GM18511 (cell line): Measurements from ENCODE around the gene LAMA2.

Experiments
- ATAC-seq: cut with Tn5 transposase; IDR thresholded peaks from one replicate; pipeline ENCODE4 v1.9.1; 2021; ENCODE audit warnings: mild to moderate bottlenecking, moderate library complexity; ENCODE audit not compliant: unreplicated experiment

LAMA2 gene

DNA sequence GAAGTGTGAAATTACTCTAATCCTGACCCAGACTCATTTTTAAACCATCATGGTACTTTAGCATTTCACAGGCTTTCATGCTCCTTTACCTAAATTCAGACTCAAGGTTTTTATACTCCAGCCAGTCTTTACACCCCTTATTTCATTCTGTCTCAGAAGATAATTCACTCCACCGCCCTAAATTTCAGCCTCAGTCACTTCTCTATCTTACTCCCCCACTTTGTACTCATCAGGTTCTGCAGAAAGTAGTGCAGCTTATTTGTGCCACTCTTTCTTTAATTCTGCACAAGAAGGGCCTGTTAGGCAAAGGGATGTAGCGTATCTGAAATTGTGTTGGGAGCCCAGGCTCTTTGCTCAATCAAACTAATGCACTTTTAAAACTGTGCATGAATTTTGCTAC is 621.5 kb downstream of the LAMA2 start:
- no peak for ATAC-seq

DNA sequence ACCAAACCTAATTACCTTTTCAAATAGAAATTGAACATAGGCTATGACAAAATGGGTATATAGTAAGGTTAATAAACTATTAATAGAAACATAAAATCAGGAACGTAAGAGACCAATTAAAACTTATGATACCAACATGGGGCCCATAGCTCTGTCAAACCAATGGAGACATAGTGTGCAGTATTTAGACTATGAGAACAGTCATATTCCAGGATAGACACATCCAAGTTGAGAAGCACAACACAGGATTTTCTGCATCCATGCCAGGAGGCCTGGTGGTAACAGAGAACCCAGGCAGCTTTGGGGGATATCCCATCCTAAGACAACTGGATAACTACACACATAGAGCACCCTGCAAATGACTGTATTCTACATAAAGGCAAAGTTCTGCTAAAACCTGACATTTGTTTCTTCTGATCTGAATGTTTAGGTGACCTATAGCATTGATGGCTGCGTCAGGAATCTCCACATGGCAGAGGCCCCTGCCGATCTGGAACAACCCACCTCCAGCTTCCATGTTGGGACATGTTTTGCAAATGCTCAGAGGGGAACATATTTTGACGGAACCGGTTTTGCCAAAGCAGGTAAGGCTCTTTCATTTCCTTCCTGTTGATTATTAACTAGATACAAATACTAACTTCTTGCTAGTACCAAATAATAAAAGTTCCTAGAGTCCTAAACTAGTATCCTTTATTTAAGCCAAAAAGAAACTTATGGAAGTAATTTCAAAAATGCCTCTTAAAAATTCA is 624.3 kb downstream of the LAMA2 start:
- no peak for ATAC-seq

DNA sequence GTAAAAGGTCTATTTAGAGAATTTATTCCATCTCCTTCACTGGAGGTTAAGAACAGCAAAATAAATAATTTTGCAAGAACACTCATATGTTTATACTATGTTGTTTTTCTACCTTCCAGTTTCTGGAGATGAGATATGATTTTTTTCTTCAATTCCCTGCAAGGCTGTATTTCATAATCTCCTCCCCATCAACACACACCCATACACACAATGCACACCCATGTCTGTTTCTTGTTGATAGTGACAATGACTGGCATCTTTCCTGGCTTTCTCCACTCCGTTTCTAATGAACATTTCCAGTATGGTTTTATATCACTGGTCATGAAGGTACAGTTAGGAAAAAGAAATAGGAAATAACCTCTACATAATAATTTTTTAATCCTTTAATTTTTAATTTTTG is 624.9 kb downstream of the LAMA2 start:
- ATAC-seq = no peak

DNA sequence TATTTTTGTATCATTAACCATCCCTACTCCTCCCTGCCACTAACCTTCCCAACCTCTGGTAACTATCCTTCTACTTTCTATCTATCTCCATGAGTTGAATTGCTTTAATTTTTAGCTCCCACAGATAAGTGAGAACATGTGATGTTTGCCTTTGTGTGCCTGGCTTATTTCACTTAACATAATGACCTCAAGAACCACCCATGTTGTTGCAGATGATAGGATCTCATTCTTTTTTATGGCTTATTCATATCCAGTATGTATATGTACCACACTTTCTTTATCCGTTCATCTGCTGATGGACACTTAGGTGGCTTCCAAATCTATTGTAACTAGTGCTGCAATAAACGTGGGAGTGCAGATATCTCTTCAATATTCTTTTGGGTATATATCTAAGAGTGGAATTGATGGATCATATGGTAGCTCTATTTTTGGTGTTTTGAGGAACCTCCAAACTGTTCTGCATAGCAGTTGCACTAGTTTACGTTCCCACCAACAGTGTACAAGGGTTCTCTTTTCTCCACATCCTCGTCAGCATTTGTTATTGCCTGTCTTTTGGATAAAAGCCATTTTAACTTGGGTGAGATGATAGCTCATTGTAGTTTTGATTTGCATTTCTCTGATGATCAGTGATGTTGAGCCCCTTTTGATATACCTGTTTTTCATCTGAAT is 625.7 kb downstream of the LAMA2 start:
- ATAC-seq = no peak

DNA sequence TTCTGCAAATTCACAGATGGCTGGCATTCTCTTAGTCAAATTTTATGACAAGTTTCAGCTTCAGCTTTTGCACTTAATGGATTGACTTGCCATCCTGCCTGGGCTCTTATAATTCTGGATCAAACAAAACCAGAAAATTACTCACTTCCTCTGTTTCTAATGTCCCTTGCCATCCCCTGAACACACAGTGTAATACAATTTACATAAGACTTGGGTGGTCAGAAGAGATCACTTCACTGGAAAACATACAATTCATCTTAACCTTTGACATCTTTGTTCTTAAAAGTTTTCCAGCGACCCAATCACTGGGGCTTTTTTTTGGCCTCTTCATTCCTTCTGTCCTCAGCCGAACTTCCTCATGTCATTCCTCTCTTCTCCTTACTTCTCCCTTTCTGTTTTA is 628.0 kb downstream of the LAMA2 start:
- no peak for ATAC-seq

DNA sequence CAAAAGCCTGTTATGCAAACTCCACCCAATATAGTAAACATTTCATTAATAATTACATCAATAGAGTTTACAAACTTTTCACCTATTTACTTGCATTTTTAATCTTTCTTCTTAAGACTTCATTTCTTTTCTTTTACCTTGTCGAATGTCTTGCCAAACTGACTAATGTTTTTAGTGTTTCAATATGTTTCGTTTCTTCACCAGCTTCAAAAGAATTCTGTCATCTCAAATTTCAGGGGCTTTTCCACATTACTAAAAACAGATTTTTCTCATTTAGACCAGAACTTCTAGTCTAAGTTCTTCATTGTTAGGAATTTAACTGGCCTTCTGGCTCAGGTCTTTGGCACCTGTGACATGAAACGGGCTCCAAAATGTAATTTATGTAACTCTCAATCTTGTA is 630.5 kb downstream of the LAMA2 start:
- ATAC-seq = no peak

DNA sequence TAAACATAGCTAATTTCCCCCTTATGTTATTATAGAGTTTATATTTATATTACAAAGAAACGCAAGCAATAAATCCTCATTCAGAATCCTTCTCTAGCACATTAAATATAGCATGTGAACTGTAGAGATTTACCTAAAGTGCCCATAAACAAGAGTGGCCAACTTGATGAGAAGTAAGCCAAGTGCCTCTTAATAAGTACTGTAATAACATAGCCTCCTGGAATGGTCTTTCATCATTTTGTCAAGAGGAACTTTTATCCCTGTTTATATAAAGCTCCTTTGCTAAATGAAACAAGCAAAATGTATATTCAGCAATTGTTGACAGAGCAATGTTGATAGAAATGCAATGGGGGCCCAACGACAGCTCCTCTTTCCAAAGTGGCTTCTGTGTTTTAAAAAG is 632.1 kb downstream of the LAMA2 start:
- ATAC-seq = no peak

DNA sequence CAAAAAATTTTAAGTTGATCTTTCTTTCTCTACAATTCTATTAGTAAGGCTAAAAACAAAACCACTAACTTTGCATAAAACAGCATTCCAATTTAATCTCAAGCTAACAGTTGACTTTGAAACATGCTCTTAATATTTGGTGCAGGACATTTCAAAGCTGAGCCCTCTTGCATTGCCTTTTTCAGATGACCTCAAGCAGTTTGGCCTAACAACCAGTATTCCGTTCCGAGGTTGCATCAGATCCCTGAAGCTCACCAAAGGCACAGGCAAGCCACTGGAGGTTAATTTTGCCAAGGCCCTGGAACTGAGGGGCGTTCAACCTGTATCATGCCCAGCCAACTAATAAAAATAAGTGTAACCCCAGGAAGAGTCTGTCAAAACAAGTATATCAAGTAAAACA is 633.1 kb downstream of the LAMA2 start:
- no peak for ATAC-seq

DNA sequence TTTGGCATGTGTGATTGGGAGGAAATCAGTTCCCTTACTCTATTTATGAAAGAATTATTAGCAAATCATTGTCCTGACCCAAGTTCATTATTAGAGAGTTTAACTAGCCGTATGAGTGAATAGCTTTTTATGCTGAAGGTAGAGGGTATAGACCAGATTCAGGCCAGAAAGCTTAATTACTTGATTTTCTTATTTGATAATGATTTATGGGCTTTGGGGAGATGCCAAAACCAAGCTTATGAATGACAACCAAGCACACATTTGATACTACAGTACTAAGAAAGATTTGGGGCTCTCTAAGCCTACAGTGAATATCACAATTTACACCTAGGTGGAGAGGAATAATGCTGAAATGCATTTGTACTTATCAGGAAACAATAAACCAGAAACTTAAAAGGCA is 633.8 kb downstream of the LAMA2 start:
- ATAC-seq = no peak

DNA sequence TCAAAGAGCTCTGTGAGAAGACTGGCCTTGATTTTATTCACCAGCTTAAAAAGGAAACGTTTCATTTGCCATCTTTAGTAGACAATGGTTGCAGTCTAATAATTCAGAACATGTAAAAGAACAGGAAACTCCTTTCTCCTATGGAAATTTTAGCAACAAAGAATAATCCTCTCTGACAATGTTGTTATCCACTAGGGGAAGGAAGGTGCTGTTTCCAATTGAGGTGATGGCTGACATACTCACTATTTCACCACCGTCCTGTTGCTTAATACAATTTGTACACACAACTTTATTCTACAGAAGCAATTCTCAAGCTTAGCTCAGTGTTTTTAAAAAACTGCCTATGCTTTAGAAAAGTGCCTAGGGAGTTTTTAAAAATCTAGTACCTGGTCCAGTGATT is 634.4 kb downstream of the LAMA2 start:
- no peak for ATAC-seq

DNA sequence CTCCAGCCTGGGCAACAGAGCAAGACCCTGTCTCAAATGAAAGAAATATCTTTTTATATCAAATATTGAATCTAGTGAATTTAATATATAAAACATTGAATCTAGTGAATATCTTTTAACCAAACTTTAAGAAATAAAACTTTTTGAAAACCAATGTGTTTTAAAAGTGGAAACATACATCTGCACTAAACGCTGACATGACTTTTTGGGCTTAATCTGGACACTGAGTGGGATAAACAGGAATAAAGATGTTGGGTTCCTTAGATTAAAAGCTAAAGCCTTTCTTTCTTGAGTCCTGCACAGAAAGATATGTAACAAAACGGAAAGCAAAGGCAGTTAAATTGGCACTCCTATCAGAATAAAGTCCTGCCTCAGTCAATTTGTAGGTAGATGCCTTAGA is 636.8 kb downstream of the LAMA2 start:
- no peak for ATAC-seq

DNA sequence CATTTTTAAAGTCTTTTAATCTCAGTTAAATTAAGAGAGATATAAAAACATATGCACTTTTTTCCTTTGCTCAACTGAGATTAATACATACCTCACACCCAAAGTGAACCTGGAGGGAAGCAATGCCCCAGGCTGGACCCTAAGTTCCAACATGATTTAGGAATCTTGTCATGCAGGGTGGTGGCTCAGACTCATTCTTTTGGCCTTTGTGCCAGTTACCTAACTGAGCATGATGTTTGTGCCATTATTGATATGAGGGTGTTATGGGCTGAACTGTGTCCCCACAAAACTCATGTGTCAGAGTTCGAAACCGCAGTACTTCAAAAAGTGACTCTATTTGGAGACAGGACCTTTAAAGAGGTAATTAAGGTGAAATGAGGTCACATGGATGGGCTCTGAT is 639.0 kb downstream of the LAMA2 start:
- ATAC-seq = no peak

DNA sequence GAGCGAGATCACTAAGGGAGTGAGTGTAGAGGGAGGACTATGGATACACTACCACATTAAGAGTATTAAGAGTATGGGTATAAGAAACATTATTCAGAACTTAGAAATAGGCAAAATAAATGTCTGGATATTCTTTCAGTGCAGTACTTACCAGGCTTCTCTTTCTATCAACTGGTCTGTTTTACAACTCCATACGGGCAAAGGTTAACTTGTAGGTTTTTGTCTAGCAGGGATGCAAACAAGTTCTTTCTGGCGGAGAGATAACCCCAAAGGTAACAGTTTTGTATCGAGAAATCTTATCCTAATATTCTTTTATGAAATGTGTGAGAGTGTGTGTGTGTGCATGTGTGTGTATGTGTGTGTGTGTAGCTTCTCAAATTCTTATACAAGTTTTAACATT is 640.9 kb downstream of the LAMA2 start:
- no peak for ATAC-seq

DNA sequence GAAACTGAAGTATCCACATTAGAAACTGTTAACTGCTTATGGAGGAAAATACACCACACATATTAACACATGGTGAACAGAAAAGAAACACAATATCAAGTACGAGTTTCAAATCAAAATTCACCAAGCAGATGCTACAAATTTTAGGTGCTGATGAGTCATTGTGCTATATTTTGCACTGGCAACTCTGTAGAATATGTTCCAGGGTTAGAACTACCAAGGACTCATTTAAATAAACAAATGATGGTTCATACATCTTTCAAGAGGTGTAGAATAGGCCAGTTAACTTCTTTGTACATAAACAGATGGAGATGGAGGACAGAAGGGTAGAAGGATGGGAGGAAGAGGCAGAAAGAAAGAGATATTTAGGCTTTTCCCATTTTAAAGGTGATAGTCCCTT is 642.1 kb downstream of the LAMA2 start:
- no peak for ATAC-seq

DNA sequence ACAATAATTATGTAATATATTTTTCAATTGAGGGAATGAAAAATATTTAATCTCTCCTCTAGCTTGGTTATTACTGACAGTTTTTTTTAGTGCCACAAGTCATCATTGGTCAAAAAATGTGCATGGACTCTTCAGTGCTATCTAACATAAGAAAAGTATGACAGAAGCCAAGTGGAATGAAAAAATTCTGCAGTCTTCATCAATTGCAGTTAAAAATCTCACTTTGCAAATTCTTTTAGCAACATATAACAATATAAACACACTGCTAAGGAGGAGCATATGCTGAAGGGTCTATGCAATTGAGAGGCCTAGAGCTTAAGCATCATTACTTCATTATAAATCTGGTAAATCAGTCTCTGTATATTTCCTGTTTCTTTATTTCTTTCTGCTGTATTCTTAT is 652.0 kb downstream of the LAMA2 start:
- ATAC-seq = no peak

DNA sequence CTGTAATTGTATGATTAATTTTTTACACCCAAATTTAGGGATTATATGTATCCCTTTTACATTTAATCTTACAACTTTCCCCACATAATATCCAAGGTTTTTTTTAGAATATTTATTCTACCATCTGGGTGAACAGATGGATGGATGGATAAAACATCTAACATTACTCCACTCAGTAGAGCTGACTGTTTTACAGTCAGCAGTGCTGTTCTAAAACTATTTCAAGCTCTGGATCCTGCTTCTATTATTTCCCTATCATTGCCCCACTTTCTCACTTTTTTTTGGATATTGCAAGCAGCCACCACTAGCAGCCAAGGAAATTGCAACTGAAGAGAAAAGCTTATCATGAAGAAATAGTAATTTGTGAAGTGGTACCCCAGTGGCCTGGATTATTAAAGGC is 653.3 kb downstream of the LAMA2 start:
- no peak for ATAC-seq

DNA sequence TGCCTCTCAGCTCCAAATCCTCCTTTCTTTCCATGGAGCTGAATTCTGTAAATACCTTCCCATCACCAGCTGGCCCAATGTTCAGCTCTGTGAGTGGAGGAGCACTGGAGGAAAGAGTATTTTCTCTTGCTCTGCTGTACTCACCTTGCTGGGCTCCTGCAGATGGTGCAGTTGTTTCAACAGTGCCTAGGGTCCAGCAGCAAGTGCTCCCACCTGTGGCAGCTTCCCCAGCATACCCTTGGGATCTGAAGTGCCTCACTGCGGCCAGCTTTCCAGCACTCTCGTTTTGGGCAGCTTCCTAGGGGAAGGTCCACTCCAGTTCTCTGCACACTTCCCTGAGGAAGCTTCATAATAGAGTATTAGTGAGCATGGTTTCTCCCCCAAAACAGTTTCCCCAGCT is 656.1 kb downstream of the LAMA2 start:
- ATAC-seq = no peak

DNA sequence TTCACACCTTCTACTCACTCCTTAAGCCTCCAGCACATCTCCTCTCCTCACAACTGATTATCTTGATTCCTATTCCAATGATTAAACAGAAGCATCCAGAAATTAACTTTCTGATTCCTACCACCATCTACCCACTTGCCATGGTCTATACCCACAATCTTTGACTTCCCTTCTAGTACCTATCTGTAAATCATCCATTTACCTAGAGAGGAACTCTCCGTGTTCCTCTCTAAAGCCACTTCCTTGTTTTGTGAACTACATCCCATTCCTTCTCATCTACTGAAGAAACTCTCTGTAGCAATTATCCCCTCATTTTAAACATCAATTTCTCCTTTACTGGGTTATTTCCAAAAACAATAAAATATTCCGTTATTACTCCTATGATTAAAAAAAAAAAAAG is 659.8 kb downstream of the LAMA2 start:
- no peak for ATAC-seq

DNA sequence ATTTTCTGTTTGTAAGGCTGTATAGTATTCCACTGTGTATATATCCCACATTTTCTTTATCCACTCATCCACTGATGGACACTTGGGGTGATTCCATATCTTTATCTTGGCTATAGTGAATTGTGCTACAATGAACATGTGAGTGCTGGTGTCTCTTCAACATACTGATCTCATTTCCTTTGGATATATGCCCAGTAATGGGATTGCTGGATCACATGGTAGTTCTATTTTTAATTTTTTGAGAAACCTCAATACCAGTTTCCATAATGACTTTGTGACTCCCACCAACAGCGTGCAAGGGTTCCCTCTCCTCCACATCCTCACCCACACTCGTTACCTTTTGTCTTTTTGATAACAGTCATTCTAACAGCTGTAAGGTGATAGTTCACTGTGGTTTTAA is 661.0 kb downstream of the LAMA2 start:
- no peak for ATAC-seq

DNA sequence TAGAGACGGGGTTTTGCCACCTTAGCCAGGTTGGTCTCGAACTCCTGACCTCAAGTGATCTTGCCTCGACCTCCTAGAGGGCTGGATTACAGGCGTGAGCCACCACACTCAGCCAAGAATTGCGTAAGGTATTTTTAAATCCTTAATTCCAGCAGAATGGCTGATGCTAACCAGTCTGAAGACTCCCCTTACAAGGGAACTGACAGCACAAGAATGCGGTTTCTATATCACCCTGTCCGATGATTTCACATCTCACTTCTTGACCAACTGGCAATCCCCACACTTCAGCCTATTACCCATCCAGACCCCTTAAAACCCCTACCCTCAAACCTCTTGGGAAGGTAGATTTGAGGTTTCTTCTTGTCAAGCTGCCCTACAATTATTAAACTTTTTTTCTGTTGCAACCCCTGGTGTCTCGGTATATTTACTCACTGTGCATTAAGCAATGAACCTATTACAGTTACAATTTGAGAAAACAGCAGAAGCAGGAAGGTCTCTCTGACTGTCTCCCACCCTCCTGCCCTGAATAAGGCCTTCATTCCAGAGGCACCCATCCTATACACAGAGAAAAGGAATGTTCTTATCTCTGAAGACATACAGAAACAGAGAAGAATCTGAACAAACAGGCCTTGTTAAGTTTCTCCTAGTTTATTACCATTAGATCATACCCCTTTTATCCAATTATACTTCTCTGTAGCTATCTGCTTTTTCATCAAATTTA is 662.1 kb downstream of the LAMA2 start:
- no peak for ATAC-seq

DNA sequence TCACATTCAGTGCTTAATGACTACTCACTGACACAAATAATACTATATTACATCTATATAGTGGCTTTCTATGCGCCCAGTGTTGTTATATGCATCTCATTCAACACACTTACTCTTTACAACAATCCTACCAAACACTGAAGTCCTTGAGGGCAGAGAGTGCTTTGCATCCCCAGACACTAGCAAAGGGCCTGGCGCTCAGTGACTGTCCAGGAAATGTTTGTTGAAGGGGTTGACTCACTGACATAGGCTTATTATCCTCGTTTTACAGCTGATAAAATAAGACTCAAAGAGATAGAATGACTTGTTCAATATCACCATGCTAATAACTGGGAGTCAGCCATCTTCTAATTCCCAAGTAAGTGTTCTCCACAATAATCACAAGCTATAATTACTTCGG is 663.8 kb downstream of the LAMA2 start:
- no peak for ATAC-seq

DNA sequence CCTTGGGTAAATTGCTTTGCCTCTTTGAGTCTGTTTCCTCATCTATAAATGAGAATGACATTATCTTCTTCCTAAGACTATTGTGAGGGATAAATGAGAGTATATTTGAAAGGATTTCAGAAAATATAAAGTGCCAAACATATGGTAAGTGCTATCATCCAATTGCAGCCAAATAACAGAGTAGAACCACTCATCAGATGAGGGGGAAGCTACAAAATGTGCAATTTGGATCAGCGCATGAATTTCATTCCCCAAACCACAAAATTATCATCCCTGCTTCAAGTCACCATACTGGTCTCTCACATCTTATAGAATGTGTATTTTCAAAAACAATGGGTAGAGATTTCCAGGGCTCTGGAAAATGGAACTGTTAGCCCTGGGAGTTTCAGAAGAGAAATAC is 668.5 kb downstream of the LAMA2 start:
- ATAC-seq = no peak
